Adrenal gland (tissue), 12 donors: ENCODE data around the gene TBC1D2B. TPM values are rescaled to one million over a fixed set of nuclear protein-coding genes. Genes with fewer than 3 reads are reported as not detected.

Source experiments
- DNase-seq, 7 donors: peaks; one replicate each; pipeline ENCODE4 v3.0.0-alpha.2; 2019 to 2020
- H3K27ac ChIP-seq, 5 donors: fragments of 200-600 bp; sonication (generic) in 4 of 5; 1 replicate in 3 of 5; 2 replicates in 2 of 5; pipeline versions ENCODE4 v1.5.1 to v1.8.0; 2016 to 2020; ENCODE audit warnings: mild to moderate bottlenecking in 1 of 5
- H3K27me3 ChIP-seq: fragments of 200-600 bp; 2 replicates; pipeline ENCODE4 v1.8.0; 2021
- H3K36me3 ChIP-seq, 2 donors: fragments of 200-600 bp; replicated peaks in 1 of 2; 1 replicate in 1 of 2; 2 replicates in 1 of 2; pipeline versions ENCODE4 v1.5.1 to v1.8.0; 2018 to 2022
- H3K4me1 ChIP-seq, 2 donors: fragments of 200-600 bp; replicated peaks in 1 of 2; 1 replicate in 1 of 2; 2 replicates in 1 of 2; pipeline versions ENCODE4 v1.5.1 to v1.8.0; 2018 to 2021
- H3K4me3 ChIP-seq, 4 donors: fragments of 200-600 bp; sonication (generic) in 3 of 4; one replicate each; pipeline ENCODE4 v1.5.1; 2016 to 2018
- H3K9me3 ChIP-seq, 3 donors: fragments of 200-600 bp; sonication (generic) in 1 of 3; replicated peaks in 1 of 3; 1 replicate in 2 of 3; 2 replicates in 1 of 3; pipeline versions ENCODE4 v1.5.1 to v1.8.0; 2016 to 2021
- POLR2A ChIP-seq, 2 donors: fragments of 450-650 bp; IDR thresholded peaks; one replicate each; pipeline ENCODE4 v1.6.1; 2017; ENCODE audit warnings: antibody characterized with exemption in 2 of 2, mild to moderate bottlenecking in 2 of 2, moderate library complexity in 1 of 2
- WGBS, 4 donors: extraction: QIAGEN DNeasy Blood & Tissue Kit in 2 of 4; methylation state at CpG; one replicate each; pipeline versions ENCODE4 v1.1.5 to v1.1.7; 2013 to 2017; 5-methylcytosine and 5-hydroxymethylcytosine counted together
- intact Hi-C, 2 donors: fragments of 100-400 bp; cut with DNase I; formaldehyde crosslinking; loops; one replicate each; pipeline versions ENCODE4 v1.14.1 to v1.15.0; 2022 to 2023
- polyA plus RNA-seq, 3 donors: library from polyadenylated mRNA; stranded (reverse); fragments of 200-250 nt in 2 of 3; fragments of 350-450 nt in 1 of 3; fragmentation: Illumina TruSeq in 1 of 3; extraction: RNeasy Lipid Tissue Mini Kit (QIAGEN cat#74804) in 1 of 3; gene quantifications; one replicate each; pipeline ENCODE4 v1.2.3, GENCODE V29; 2013 to 2014
- total RNA-seq, 9 donors: library from RNA; depleted of rRNA in 4 of 9; stranded (reverse); fragments of >200 nt in 4 of 9; fragments of 120-200 nt in 1 of 9; fragmentation: NEBNext Ultra II Directional in 1 of 9; extraction: Animal tissue kit (Norgen Biotek cat#: 25700) in 1 of 9; gene quantifications; one replicate each; pipeline versions ENCODE4 v1.1.0 to v1.2.4, GENCODE V29; 2013 to 2023
- TF ChIP-seq, protein P1 (sequence below), 6 experiments: fragments of 450-650 bp in 4 of 6; fragments of 200-600 bp in 2 of 6; sonication (generic) in 1 of 6; IDR thresholded peaks; 1 replicate in 5 of 6; 2 replicates in 1 of 6; pipeline versions ENCODE4 v1.5.1 to v1.8.0; 2016 to 2021; ENCODE audit warnings: antibody characterized with exemption in 6 of 6, mild to moderate bottlenecking in 2 of 6, moderate library complexity in 1 of 6
- donor health status: healthy with polysubstance abuse.
- donor health status: Bipolar disorder and iron deficiency.
- donor health status: DM: yes; HTN: yes; CAD: no.
- donor health status: DM: no; HTN: no; CAD: no.
- donor health status: DM: no; HTN: no; CAD: no.
- donor health status: DM: yes; HTN: yes; CAD: no.

TBC1D2B gene
- total and polyA plus RNA-seq, 12 donors: 16.3 to 95.0 (median 54.6) TPM

GRCh38 chr15:78112551-78112950 is 35.0 kb upstream of the TBC1D2B start:
- H3K9me3 ChIP-seq: no peaks in the 10 kb centered on the region
- intact Hi-C loops: loop anchor here (2.0 to 10.0 kb wide), 4 partner anchors 80 to 302 kb away; no protein-coding TSS in a partner anchor

GRCh38 chr15:78111788-78112187 is 34.3 kb upstream of the TBC1D2B start:
- Histone ChIP-seq H3K27me3 (no peaks in the 10 kb centered on the region), H3K4me1 (no peaks in the 10 kb centered on the region), H3K4me3 (no peak overlapping the region), H3K36me3 (no peaks in the 10 kb centered on the region), H3K9me3 (no peaks in the 10 kb centered on the region), H3K27ac (no peak overlapping the region)
- intact Hi-C loops: loop anchor here (2.0 to 10.0 kb wide), 4 partner anchors 81 to 303 kb away; no protein-coding TSS in a partner anchor
- no peak for DNase-seq
- WGBS, 4 donors: 74 to 92% (median 86%) methylated on average over 2 to 3 of the region's 3 CpGs
- TF ChIP-seq, protein P1, sequence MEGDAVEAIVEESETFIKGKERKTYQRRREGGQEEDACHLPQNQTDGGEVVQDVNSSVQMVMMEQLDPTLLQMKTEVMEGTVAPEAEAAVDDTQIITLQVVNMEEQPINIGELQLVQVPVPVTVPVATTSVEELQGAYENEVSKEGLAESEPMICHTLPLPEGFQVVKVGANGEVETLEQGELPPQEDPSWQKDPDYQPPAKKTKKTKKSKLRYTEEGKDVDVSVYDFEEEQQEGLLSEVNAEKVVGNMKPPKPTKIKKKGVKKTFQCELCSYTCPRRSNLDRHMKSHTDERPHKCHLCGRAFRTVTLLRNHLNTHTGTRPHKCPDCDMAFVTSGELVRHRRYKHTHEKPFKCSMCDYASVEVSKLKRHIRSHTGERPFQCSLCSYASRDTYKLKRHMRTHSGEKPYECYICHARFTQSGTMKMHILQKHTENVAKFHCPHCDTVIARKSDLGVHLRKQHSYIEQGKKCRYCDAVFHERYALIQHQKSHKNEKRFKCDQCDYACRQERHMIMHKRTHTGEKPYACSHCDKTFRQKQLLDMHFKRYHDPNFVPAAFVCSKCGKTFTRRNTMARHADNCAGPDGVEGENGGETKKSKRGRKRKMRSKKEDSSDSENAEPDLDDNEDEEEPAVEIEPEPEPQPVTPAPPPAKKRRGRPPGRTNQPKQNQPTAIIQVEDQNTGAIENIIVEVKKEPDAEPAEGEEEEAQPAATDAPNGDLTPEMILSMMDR (IDR thresholded peaks at IDR 0.05): no peak
- no peak for TF ChIP-seq POLR2A (IDR thresholded peaks at IDR 0.05)

More at GRCh38 chr15:78112551-78112950, 35.0 kb upstream of the TBC1D2B start:
- no peaks in the 10 kb centered on the region for H3K4me1 ChIP-seq
- DNase-seq: no peak
- no peaks in the 10 kb centered on the region for H3K27me3 ChIP-seq
- H3K27ac ChIP-seq: no peak overlapping the region
- 70 to 74% (median 72%) methylated on average over 3 of the region's 3 CpGs for WGBS, 4 donors
- no peak overlapping the region for H3K4me3 ChIP-seq
- TF ChIP-seq, protein P1 (IDR thresholded peaks at IDR 0.05): no peak
- TF ChIP-seq POLR2A (IDR thresholded peaks at IDR 0.05): no peak
- no peaks in the 10 kb centered on the region for H3K36me3 ChIP-seq

DNA sequence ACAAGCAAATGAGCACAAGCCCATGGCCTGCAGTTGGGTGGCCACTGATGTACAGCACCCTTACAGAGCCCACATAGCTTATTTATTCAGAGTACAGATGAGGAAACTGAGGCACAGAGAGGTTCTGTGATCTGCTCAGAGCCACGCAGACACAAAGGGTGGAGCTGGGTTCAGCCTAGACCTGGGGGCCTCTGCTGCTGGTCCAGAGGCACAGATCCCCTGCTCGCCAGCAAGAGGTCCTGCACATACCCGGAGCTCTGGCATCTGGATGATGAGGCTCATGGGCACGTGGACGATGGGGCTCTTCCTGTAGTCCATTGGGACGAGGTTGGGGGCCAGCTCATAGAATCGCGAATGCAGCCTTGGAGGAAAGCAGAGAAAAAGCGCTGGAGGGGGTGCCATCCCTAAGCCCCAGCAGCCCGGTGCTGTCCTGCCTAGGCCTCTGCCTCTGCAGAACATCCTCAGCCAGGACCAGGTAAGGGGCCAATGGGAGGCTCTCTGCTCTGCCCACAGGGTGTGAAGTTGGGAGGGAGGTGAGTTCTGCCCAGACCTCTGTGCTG is 33.5 kb upstream of the TBC1D2B start:
- H3K36me3 ChIP-seq: no peaks in the 10 kb centered on the region
- H3K27ac ChIP-seq: no peak overlapping the region
- no peaks in the 10 kb centered on the region for H3K27me3 ChIP-seq
- DNase-seq: no peak
- no peak overlapping the region for H3K4me3 ChIP-seq
- H3K4me1 ChIP-seq: no peaks in the 10 kb centered on the region
- no peaks in the 10 kb centered on the region for H3K9me3 ChIP-seq
- 92 to 100% (median 97%) methylated on average over 3 to 10 of the region's 10 CpGs for WGBS, 4 donors
- TF ChIP-seq POLR2A (IDR thresholded peaks at IDR 0.05): no peak
- TF ChIP-seq, protein P1 (IDR thresholded peaks at IDR 0.05): no peak
- intact Hi-C loops: loop anchor here (5.0 to 10.0 kb wide), 3 partner anchors 81 to 304 kb away; no protein-coding TSS in a partner anchor

DNA sequence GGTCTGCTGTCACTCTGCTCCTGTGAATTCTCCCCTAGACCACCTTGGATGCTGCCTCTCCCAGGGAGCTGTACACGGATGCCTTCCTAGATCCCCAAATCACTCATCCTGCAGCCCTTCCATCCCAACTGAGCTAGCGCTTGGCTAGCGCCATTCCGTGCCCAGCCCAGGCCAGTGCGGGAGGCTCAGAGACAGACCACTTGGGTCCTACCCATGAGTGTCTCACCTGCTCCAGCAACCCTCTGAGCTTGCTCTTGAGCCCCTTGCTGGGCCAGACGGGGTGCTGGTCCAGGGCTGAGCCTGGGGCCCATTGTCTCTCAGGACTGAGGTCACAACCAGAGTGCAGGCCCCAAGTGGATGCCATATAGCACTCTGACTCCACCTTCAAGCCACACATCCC is 32.6 kb upstream of the TBC1D2B start:
- no peak for DNase-seq
- H3K36me3 ChIP-seq: no peaks in the 10 kb centered on the region
- no peaks in the 10 kb centered on the region for H3K27me3 ChIP-seq
- no peak for TF ChIP-seq POLR2A (IDR thresholded peaks at IDR 0.05)
- TF ChIP-seq, protein P1 (IDR thresholded peaks at IDR 0.05): no peak
- no peaks in the 10 kb centered on the region for H3K9me3 ChIP-seq
- intact Hi-C loops: loop anchor here (5.0 to 10.0 kb wide), 3 partner anchors 82 to 305 kb away; no protein-coding TSS in a partner anchor
- H3K4me1 ChIP-seq: peaks cover 0 to 6% of the 10 kb centered on the region in 2 donors
- 90 to 92% (median 91%) methylated on average over 6 of the region's 6 CpGs; no CpG with 5 or more reads in 1 of the 4 donors for WGBS, 4 donors
- no peak overlapping the region for H3K27ac ChIP-seq
- no peak overlapping the region for H3K4me3 ChIP-seq
